Stimulated activated effector memory CD8-positive, alpha-beta T cell treated with anti-CD3 and anti-CD28 coated beads, Interleukin-12 subunit alpha, Interleukin-12 subunit beta, amount 100 ng/mL, for 72 hours (primary cell): ENCODE measurements around the gene TMCC2.
"Not testable (repeated sequence)": the region's sequence is repeated elsewhere in the genome, so short reads cannot be mapped to it uniquely, and the experiment has no call there.

Experiments
- ATAC-seq: fragments of 150-1000 bp; cut with Tn5 transposase; 2 replicates; pipeline ENCODE4 v1.10.0; 2021
- DNase-seq, 2 donors: peaks; one replicate each; pipeline ENCODE4 v3.0.0; 2021 to 2022; ENCODE audit warnings: low spot score in 2 of 2
- H3K27ac Mint-ChIP-seq: one replicate; pipeline ENCODE4 v1.8.0; 2022; ENCODE audit warnings: mild to moderate bottlenecking, mixed read lengths
- H3K36me3 Mint-ChIP-seq: one replicate; pipeline ENCODE4 v1.8.0; 2022; ENCODE audit warnings: mild to moderate bottlenecking, mixed read lengths
- H3K4me1 Mint-ChIP-seq: one replicate; pipeline ENCODE4 v1.8.0; 2022; ENCODE audit warnings: mixed read lengths
- H3K4me3 Mint-ChIP-seq: one replicate; pipeline ENCODE4 v1.8.0; 2022; ENCODE audit warnings: mild to moderate bottlenecking, mixed read lengths
- H3K9me3 Mint-ChIP-seq: one replicate; pipeline ENCODE4 v1.8.0; 2022; ENCODE audit warnings: mixed read lengths

Gene TMCC2

DNA sequence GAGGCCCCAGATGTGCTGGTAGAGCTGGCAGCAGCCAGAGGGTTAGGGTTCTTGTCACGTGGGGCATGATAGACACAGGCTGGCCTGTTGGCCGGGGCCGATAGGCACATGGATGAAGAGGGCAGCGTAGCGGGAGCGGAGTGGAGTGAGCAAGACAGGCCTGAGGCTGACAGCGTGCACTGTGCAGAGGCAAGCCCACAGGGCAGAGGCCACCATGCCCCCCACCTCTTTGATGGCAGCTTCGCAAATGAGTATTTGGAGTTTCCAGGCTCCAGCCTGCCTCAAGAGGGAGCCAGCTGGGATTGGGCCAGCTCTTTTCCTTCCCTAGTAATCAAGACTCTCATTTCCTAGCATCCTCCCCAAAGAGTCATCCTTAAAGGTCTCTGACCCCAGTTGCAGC is 43.5 kb downstream of the TMCC2 start:
- H3K4me3 Mint-ChIP-seq: no peak overlapping the region
- DNase-seq: no peak
- no peak for ATAC-seq
- peaks cover 16% of the 10 kb centered on the region for H3K36me3 Mint-ChIP-seq
- peaks cover 25% of the 10 kb centered on the region for H3K4me1 Mint-ChIP-seq
- no peak overlapping the region for H3K27ac Mint-ChIP-seq
- no peaks in the 10 kb centered on the region for H3K9me3 Mint-ChIP-seq

DNA sequence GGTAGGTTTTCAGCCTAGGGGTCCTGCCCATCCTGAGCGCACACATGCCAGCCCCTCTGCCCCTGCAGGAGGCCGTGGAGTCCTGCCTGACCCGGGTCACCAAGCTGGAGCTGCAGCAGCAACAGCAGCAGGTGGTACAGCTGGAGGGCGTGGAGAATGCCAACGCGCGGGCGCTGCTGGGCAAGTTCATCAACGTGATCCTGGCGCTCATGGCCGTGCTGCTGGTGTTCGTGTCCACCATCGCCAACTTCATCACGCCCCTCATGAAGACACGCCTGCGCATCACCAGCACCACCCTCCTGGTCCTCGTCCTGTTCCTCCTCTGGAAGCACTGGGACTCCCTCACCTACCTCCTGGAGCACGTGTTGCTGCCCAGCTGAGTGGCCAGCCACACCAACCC is 44.0 kb downstream of the TMCC2 start:
- H3K36me3 Mint-ChIP-seq: peaks cover 16% of the 10 kb centered on the region
- DNase-seq: no peak
- peak overlapping the region; percentile 74 for H3K27ac Mint-ChIP-seq
- H3K9me3 Mint-ChIP-seq: no peaks in the 10 kb centered on the region
- peaks cover 25% of the 10 kb centered on the region for H3K4me1 Mint-ChIP-seq
- no peak for ATAC-seq
- H3K4me3 Mint-ChIP-seq: no peak overlapping the region

DNA sequence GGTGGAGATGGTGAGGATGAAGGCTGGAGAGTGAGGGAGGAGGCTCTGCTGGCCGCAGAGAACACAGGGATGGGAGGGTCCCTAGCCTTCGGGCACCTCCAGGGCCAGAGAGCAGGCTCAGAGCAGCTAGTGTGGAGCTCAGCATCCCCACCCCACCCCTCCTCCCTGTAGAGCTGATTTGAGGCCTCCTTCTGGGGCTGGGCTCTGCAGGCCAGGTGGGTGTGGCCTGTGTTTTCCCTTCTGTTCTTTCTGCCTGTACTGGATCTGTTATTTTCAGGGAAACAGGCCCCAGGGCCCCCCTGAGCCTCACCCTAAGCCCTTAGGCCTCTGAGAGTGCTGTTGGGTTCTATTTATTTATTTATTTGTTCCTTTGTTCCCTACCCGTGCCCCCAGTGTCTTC is 44.8 kb downstream of the TMCC2 start:
- Mint-ChIP-seq H3K27ac (peak overlapping the region; percentile 74), H3K4me1 (peaks cover 25% of the 10 kb centered on the region), H3K36me3 (peaks cover 16% of the 10 kb centered on the region), H3K9me3 (no peaks in the 10 kb centered on the region), H3K4me3 (no peak overlapping the region)
- ATAC-seq (no peak), DNase-seq (no peak)

DNA sequence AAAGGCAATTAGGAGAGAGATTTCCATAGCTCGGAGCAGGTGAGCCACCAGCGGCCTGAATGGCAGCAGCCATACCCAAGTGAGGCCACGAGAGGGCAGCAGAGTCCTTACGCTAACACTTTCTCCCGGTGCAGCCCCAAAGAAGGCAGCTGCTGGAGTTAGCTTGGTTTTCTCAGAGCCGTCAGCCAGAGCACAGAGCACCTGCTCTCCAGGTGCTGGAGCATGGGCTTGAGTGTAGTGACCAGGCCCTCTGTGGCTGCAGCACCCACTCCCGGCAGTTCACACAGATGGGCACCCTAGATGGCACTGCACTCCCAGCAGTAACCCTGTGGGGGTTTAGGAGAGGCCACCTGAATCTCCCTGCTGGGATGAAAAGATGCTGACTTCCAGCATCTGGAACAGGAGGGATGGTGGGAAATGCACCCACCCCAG is 45.8 kb downstream of the TMCC2 start:
- DNase-seq (peak; percentile 80 to 90), ATAC-seq (peak; percentile 81)
- H3K27ac Mint-ChIP-seq: no peak overlapping the region
- H3K9me3 Mint-ChIP-seq: no peaks in the 10 kb centered on the region
- no peak overlapping the region for H3K4me3 Mint-ChIP-seq
- H3K4me1 Mint-ChIP-seq: peaks cover 32% of the 10 kb centered on the region
- peaks cover 16% of the 10 kb centered on the region for H3K36me3 Mint-ChIP-seq

DNA sequence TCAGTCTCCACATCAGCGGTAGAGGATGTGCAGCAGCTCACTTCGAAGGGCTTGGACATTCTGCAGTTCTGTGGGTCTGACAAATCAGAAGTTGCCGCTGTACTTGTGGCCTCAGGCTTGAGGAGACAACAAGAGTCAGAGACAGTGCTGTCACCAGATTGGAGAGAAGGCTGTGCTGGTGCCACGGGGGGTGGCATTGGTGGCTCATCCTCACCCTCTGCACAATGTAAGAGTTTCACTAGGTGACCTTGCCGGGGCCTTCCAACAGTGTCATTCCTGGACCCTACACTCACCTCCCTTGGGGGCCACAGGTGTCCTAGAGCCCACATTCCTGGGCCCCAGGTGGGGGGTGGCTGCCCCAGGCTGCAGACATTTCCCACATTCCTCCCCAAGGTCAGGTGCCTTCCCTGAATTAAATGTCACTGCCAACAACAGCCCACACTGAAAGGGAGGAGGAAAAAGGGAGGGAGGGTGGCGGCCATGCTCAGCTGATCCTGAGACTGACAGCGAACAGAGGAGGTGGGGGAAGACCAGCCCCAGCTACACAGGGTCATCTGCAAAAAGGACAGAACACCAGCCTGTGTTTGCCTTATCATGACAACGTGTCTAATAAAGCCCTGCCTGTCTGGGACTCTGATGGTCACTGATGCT is 46.4 kb downstream of the TMCC2 start:
- H3K27ac Mint-ChIP-seq: no peak overlapping the region
- peaks cover 37% of the 10 kb centered on the region for H3K4me1 Mint-ChIP-seq
- peak; percentile 8 for ATAC-seq
- no peak for DNase-seq
- H3K36me3 Mint-ChIP-seq: peaks cover 16% of the 10 kb centered on the region
- no peak overlapping the region for H3K4me3 Mint-ChIP-seq
- H3K9me3 Mint-ChIP-seq: no peaks in the 10 kb centered on the region

DNA sequence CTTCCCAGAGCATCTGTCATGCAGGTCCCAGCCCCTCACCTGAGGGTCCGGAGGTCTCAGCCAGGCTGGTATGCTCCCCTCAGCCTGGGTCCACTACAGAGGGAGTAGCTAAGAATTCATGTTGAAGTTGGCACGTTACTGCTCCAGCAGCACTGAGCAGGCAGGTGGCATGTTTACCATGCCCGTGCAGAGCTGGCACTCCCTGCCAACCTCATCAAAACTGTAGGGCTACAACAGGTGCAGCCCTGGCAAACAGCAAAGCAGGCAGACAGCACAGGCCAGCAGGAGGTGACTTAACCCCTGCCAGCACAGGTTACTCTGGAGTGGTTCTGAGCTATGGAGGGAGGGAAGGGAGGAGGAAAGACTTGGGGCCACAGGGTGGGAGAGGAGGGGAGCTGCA is 47.4 kb downstream of the TMCC2 start:
- Mint-ChIP-seq H3K36me3 (peaks cover 9% of the 10 kb centered on the region), H3K4me1 (peaks cover 42% of the 10 kb centered on the region), H3K9me3 (no peaks in the 10 kb centered on the region), H3K27ac (no peak overlapping the region), H3K4me3 (no peak overlapping the region)
- DNase-seq (no peak), ATAC-seq (no peak)

DNA sequence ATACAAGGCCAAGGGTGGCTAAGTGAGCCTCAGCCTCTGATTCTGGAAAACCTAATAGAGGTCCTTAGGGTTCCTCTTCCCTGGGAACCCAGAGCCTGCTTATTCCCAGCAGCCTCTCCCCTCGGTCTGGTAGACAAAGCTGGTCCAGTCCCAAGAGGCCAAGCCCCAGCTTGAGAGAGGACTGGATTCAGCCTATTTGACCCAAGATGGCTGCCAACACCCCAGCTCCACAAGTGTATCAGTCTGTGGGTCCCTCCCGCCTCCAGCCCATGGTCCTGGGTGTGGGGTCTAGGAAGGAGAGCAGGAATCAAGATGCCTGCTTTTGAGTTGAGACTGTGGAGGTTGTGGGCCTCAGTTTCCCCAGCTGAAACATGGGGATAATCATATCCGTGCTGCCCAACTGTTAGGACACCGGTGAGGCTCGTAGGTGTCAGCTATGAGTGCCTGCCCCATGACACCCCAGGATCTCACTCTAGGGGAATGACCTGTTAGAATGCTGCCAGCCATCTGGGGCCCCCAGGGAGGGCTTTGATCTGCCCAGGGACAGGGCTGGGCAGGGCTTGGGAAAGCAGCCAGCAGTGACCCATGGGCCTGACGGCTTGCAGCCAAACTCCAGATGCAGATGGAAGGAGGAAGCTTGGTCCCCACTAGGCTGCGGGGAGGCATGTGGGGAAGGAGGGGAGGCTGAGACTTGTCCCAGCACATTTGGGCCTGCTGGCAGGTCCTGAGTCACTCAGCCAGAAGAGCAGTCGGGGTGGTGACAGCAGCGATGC is 48.4 kb downstream of the TMCC2 start:
- DNase-seq (no peak), ATAC-seq (no peak)
- peaks cover 36% of the 10 kb centered on the region for H3K4me1 Mint-ChIP-seq
- H3K9me3 Mint-ChIP-seq: no peaks in the 10 kb centered on the region
- H3K36me3 Mint-ChIP-seq: peaks cover 5% of the 10 kb centered on the region
- no peak overlapping the region for H3K4me3 Mint-ChIP-seq
- no peak overlapping the region for H3K27ac Mint-ChIP-seq

DNA sequence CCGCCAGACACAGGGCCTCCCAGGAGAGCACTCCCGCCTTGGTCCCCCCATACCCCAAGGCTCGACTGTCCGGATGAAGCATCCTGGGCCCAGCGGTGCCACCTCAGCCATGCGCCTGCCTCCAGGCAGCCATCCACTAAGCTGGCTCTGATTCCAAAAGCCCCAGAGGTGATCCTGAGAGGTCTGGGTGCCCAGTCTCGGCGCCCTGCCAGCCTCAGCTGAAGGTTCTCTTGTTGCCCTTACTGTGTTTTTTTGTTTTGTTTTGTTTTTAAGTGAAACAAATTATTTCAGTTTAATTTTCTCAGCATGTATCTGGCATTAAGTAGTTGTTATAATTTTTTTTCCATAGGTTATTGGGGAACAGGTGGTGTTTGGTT is 48.9 kb downstream of the TMCC2 start:
- H3K9me3 Mint-ChIP-seq: no peaks in the 10 kb centered on the region
- ATAC-seq (no peak), DNase-seq (no peak)
- H3K36me3 Mint-ChIP-seq: peaks cover 5% of the 10 kb centered on the region
- H3K27ac Mint-ChIP-seq: no peak overlapping the region
- peaks cover 35% of the 10 kb centered on the region for H3K4me1 Mint-ChIP-seq
- no peak overlapping the region for H3K4me3 Mint-ChIP-seq

DNA sequence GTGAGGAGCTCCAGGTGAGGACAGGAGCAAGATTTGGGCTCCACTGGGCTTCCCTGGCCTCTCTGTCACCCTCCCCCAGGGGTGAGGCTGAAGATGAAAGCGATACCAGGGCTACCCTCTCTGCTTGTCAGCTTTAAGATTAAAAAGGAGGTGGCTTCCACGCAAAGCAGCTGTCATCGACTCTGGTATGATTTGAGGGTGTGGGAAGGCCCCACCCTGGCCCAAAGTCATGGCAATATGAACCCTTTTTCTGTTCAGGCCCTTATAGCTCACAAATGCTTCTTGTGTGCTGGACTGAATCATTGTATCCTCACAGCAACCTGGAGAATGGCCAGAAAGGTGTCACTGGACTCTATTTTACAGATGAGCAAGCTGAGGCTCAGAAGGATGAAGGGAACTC is 52.2 kb downstream of the TMCC2 start:
- no peaks in the 10 kb centered on the region for H3K36me3 Mint-ChIP-seq
- no peak overlapping the region for H3K4me3 Mint-ChIP-seq
- no peak for ATAC-seq
- H3K9me3 Mint-ChIP-seq: no peaks in the 10 kb centered on the region
- no peak overlapping the region for H3K27ac Mint-ChIP-seq
- DNase-seq: no peak
- peaks cover 52% of the 10 kb centered on the region for H3K4me1 Mint-ChIP-seq

DNA sequence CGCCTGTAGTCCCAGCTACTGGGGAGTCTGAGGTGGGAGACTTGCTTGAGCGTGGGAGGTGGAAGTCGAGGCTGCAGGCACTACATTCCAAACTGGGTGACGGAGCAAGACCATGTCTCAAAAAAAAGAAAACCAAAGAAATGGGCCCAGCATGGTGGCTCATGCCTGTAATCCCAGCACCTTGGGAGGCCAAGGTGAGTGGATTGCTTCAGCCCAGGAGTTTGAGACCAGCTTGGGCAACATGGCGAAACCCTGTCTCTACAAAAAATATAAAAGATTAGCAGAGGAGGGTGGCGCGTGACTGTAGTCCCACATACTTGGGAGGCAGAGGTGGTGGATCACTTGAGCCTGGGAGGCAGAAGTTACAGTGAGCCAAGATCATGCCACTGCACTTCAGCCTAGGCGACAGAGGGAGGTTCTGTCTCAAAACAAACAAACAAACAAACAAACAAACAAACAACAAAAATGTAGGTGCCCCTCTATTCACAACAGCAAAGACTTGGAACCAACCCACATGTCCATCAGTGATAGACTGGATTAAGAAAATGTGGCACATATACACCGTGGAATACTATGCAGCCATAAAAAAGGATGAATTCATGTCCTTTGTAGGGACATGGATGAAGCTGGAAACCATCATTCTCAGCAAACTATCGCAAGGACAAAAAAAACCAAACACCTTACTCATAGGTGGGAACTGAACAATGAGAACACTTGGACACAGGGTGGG is 53.1 kb downstream of the TMCC2 start:
- not testable (repeated sequence) for H3K27ac Mint-ChIP-seq, ATAC-seq, H3K4me3 Mint-ChIP-seq, DNase-seq, H3K9me3 Mint-ChIP-seq, H3K36me3 Mint-ChIP-seq
- peaks cover 55% of the 10 kb centered on the region for H3K4me1 Mint-ChIP-seq

DNA sequence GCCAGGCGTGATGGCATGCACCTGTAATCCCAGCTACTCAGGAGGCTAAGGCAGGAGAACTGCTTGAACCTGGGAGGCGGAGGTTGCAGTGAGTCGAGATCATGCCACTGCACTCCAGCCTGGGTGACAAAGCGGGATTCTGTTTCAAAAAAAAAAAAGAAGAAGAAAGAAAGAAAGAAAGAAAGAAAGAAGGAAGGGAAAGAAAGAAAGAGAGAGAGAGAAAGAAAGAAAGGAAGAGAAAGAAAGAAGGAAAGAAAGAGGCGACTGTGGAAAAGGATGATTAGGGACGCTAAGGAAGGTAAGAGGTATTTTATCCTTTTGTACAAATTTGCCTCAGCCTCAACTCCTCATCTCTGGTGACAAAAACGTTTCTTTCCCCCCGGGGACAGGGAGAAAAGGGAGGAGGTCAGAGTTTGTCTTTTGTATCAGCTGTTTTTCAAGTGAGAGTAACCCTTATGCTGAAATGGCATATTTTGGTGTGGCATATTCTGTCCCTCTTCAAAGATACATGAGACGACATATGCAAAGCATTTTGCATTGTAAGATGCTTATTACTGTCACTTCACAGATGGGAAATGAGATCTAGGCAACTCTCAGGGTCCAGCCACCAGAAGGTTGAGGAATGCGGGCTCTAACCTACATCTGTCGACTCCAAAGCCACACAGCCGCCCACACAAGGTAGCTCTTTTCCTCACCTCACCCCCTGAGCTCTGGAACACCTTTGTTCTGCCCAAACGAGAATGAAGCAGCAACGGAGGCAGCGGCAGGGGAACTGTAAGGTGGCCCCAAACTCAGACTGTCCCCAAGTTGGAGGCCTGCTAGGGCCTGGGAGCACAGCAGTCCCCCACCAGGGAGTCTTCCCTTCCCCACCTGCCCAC is 55.8 kb downstream of the TMCC2 start:
- H3K36me3 Mint-ChIP-seq: peaks cover 25% of the 10 kb centered on the region
- H3K27ac Mint-ChIP-seq: no peak overlapping the region
- DNase-seq (no peak), ATAC-seq (no peak)
- H3K4me3 Mint-ChIP-seq: no peak overlapping the region
- no peaks in the 10 kb centered on the region for H3K9me3 Mint-ChIP-seq
- peaks cover 76% of the 10 kb centered on the region for H3K4me1 Mint-ChIP-seq

DNA sequence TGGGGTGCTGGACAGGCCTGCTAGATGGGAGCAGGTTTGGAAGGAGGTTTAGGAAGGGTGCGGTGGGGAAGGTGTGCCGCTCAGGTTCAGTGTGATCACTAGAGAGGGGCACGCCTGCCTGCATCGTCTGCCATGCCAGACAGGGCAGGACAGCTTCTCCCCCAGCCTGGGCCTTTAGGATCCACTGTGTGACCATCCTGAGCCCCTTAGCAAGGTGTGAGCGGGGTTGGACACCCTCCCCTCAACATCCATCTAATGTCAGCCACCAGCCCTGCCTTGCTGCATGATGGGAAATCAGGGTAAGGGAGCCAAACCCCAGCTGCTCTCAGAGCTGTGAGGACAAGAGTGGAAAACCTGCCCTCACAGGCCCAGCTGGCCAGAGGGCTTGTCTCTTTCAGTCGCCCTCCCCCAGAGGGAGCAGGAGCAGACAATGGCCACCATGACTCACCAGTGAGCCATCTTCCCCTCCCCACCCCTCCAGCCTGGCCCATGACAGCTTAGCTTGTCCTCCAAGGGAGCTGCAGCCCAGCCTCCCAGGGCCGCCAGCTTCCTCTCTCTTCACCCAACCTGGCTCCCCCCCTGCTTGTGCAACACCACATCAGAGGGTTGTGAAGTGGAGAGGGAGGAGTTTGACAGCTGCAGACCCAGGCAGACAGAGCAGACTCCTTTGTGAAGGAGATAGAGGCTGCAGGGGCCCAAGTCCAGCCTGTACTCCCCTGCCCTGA is 56.8 kb downstream of the TMCC2 start:
- Mint-ChIP-seq H3K4me3 (peak overlapping the region; percentile 75), H3K27ac (peak overlapping the region; percentile 21), H3K36me3 (peaks cover 27% of the 10 kb centered on the region), H3K9me3 (no peaks in the 10 kb centered on the region), H3K4me1 (peaks cover 75% of the 10 kb centered on the region)
- ATAC-seq (peak; percentile 70), DNase-seq (peak; percentile 52 to 82)

DNA sequence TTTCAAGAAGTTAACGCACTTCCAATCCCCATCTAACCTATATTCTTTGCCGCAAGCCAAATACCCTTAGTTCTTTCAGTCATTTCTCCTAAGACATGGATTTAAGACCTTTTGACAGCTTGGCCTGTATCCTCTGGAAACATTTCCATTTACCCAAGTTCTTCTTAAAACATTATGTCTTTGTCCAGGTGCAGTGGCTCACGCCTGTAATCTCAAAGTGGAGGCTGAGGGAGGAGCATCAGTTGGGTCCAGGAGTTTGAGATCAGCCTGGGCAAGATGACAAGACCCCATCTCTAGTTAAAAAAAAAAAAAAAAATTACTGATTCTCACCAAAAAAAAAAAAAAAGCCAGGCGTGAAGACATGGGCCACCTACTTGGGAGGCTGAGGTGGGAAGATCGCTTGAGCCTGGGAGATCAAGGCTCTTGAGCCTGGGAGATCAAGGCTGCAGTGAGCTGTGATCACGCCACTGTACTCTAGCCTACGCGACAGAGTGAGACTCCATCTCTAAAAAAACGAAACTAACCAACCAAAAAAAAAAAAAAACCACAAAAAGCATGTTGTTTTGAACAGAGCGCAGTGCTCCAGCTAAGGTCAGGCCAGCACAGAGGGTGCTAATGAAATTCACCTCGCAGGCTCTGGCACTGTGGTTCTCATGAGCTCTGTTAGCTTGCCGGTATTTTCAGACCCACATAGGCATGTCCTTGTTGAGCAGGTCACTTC is 57.8 kb downstream of the TMCC2 start:
- H3K4me3 Mint-ChIP-seq: peak overlapping the region; percentile 75
- DNase-seq: peak; percentile 37 to 57
- H3K27ac Mint-ChIP-seq: peak overlapping the region; percentile 21
- no peaks in the 10 kb centered on the region for H3K9me3 Mint-ChIP-seq
- peaks cover 27% of the 10 kb centered on the region for H3K36me3 Mint-ChIP-seq
- peaks cover 78% of the 10 kb centered on the region for H3K4me1 Mint-ChIP-seq
- peak; percentile 62 for ATAC-seq
